PFSK-1 (cell line): ENCODE results near the gene CPVL.

Source experiments
- FOXP2 ChIP-seq: optimal IDR thresholded peaks from 2 replicates; pipeline ENCODE3; 2011; ENCODE audit warnings: borderline replicate concordance, control low read depth, inconsistent platforms; ENCODE audit not compliant: insufficient read depth; ENCODE audit errors: extremely low read length, extremely low read depth
- POLR2AphosphoS5 ChIP-seq: IDR thresholded peaks from 2 replicates; pipeline ENCODE4 v1.6.1; 2012; ENCODE audit warnings: low read depth, mild to moderate bottlenecking, control low read depth, low read length, moderate library complexity
- SIN3A ChIP-seq: IDR thresholded peaks from 2 replicates; pipeline ENCODE4 v1.6.1; 2012; ENCODE audit warnings: mild to moderate bottlenecking, low read length, moderate library complexity, borderline replicate concordance; ENCODE audit not compliant: insufficient read depth
- TAF1 ChIP-seq: IDR thresholded peaks from 2 replicates; pipeline ENCODE4 v1.6.1; 2012; ENCODE audit warnings: low read length, control low read depth, borderline replicate concordance; ENCODE audit not compliant: insufficient read depth
- TF ChIP-seq, protein P1 (sequence below), 2 experiments: IDR thresholded peaks; 2 replicates each; pipeline versions ENCODE4 v1.6.1 to v1.8.0; 2011 to 2012; ENCODE audit warnings: low read depth in 2 of 2, low read length in 2 of 2, control low read depth in 1 of 2, inconsistent platforms in 1 of 2, mild to moderate bottlenecking in 1 of 2, moderate library complexity in 1 of 2; ENCODE audit not compliant: insufficient read depth in 1 of 2

CPVL gene

DNA sequence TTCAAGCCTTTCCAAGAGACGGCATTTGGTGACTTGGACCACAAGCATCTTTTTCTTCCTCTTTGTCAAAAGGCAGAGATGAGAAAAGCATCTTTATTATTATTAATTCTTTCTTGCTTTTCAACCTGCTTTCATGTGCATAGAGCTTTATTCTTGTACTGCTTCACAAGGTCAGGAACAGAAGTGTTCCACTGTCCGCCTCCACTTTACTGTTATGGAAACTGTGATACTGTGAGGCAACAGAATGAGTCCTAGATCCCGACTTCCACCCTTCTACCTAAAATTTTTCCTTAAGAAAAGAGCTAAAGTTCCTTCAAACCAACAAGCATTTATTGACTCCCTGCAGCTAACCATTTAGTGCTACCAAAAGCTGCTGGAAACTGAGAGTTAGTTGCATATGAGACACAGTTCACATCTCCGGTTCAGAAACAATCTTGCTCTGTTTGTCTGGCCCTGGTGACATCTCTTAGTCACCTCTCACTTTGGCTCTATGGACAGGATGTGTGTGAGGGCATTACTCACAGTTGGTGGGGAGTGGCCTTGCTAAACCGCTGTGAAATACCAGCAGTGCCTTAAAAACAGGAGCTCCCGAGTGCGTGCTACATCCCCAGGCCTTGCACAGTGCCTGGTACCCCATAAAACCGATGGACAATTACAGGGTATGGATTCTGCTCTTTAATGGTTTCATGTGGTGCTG, 111.1 kb downstream of the CPVL start:
- no peak; the same call in 1 of the 2 replicates for TF ChIP-seq TAF1
- TF ChIP-seq FOXP2 = no peak
- TF ChIP-seq POLR2AphosphoS5 = no peak
- TF ChIP-seq, protein P1, sequence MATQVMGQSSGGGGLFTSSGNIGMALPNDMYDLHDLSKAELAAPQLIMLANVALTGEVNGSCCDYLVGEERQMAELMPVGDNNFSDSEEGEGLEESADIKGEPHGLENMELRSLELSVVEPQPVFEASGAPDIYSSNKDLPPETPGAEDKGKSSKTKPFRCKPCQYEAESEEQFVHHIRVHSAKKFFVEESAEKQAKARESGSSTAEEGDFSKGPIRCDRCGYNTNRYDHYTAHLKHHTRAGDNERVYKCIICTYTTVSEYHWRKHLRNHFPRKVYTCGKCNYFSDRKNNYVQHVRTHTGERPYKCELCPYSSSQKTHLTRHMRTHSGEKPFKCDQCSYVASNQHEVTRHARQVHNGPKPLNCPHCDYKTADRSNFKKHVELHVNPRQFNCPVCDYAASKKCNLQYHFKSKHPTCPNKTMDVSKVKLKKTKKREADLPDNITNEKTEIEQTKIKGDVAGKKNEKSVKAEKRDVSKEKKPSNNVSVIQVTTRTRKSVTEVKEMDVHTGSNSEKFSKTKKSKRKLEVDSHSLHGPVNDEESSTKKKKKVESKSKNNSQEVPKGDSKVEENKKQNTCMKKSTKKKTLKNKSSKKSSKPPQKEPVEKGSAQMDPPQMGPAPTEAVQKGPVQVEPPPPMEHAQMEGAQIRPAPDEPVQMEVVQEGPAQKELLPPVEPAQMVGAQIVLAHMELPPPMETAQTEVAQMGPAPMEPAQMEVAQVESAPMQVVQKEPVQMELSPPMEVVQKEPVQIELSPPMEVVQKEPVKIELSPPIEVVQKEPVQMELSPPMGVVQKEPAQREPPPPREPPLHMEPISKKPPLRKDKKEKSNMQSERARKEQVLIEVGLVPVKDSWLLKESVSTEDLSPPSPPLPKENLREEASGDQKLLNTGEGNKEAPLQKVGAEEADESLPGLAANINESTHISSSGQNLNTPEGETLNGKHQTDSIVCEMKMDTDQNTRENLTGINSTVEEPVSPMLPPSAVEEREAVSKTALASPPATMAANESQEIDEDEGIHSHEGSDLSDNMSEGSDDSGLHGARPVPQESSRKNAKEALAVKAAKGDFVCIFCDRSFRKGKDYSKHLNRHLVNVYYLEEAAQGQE (IDR thresholded peaks at IDR 0.05; ENCODE audit: insufficient read depth in 1 of 2, low read depth in 2 of 2, low read length in 2 of 2) = no peak
- no peak for TF ChIP-seq SIN3A

DNA sequence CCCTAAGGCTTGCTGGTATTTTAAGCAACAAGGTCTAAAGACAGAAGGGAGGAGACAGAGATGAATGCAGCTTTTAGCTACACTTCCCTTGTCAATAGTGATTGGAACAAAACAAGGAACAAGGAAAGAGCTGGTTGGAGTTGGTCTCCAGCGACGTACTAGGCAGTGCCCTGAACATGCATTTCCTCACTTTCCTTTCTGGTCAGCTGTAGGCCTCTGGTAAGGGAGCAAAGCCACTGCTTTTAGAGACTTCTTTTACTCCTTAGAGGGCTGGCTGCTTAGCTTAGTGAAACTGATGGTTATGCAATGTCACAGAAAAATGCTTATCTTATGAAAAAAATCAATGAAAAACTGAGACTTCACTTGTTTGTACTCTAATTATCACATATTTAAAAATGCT, 112.8 kb downstream of the CPVL start:
- TF ChIP-seq POLR2AphosphoS5 = no peak
- no peak for TF ChIP-seq SIN3A
- TF ChIP-seq, protein P1 (IDR thresholded peaks at IDR 0.05; ENCODE audit: insufficient read depth in 1 of 2, low read depth in 2 of 2, low read length in 2 of 2) = no peak
- TF ChIP-seq FOXP2 = no peak

GRCh38 chr7:29032146-29032545, 114.2 kb downstream of the CPVL start:
- TF ChIP-seq FOXP2 = no peak
- no peak for TF ChIP-seq SIN3A
- TF ChIP-seq TAF1 = no peak
- TF ChIP-seq POLR2AphosphoS5 = no peak
- TF ChIP-seq, protein P1 (IDR thresholded peaks at IDR 0.05; ENCODE audit: insufficient read depth in 1 of 2, low read depth in 2 of 2, low read length in 2 of 2) = no peak

DNA sequence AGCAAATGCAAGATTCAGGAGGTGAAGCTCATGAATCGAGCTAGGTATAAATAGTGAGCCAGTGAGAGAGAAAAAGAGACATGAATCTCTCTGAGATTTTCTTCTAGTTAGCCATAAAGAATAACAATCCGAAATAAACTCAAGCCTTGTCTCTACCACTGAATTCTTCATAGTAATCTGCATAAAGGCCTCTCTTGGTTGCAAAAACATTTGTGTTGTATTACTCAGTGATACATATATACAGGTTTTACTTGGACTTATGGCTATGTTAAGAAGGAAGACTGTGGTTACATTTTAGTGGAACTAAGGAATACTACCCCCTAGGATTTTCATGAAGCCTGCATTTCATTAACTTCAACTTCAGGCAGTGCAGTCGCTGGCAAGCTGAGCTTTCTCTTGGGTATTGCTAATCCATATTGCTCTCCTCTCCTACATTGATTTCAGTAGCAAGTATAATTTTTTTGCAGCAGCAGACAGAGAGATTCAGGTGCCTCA, 115.5 kb downstream of the CPVL start:
- no peak for TF ChIP-seq POLR2AphosphoS5

DNA sequence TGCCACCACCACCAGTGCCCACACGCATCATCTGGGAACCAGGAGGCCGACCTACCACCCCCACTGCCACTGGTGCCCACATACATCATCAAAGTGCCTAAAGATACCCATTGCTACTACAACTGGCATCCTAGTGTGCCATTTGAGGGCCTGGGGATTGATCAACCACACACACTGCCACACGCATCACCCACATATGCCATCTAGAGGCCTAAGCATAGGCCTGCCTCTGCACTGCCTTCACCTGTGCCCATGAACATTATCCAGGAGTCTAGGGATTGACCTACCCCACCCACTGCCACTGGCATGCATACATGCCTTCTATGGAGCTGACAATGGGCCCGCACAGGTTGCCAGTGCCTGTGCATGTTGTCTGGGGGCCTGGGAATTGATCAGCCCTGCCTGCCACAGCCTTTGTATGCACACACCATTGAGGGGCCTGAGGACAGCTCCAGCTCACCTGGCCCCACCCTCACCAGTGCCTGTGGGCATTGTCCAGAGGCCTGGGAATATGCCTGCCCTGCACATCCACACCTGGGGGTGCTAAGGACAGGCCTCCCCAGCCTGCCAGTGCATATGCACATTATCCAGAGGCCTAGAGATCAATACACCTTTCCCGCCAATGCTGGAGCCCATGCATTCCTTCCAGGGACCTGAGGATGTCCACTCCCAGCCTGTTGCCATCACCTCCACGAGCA, 123.9 kb downstream of the CPVL start:
- TF ChIP-seq, protein P1 (IDR thresholded peaks at IDR 0.05; ENCODE audit: insufficient read depth in 1 of 2, low read depth in 2 of 2, low read length in 2 of 2) = no peak
- TF ChIP-seq FOXP2 = no peak
